Activated naive CD8-positive, alpha-beta T cell (primary cell): ENCODE results near the gene GNB1.

Experiments
- H3K27ac Mint-ChIP-seq: one replicate; pipeline ENCODE4 v1.8.0; 2021; ENCODE audit warnings: mixed read lengths
- H3K27me3 Mint-ChIP-seq: one replicate; pipeline ENCODE4 v1.8.0; 2021; ENCODE audit warnings: mixed read lengths
- H3K36me3 Mint-ChIP-seq: one replicate; pipeline ENCODE4 v1.8.0; 2021; ENCODE audit warnings: mixed read lengths
- H3K4me1 Mint-ChIP-seq: one replicate; pipeline ENCODE4 v1.8.0; 2021; ENCODE audit warnings: low read depth, mixed read lengths
- H3K4me3 Mint-ChIP-seq: one replicate; pipeline ENCODE4 v1.8.0; 2021; ENCODE audit warnings: mild to moderate bottlenecking, mixed read lengths
- H3K9me3 Mint-ChIP-seq: one replicate; pipeline ENCODE4 v1.8.0; 2021; ENCODE audit warnings: low read depth, mixed read lengths

The GNB1 gene

DNA sequence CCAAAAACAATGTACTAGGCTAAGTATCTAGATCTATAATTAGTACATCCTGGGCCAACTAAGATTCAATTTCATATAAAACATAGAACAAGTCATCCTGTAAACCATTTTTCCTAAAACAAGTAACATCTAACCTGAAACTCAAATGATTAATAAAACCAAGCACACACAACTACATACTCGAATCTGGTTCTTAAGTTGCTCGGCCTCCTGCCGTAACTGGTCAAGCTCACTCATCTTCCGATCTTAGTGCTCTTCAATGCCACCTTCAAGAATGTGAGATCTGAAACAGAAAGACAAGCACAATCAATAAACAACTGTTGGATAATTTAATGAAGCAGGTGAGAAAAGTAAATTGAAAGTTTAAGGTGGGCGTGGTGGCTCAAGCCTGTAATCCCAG is 65.7 kb downstream of the GNB1 start:
- Mint-ChIP-seq H3K4me3 (no peak overlapping the region), H3K27ac (peak overlapping the region; percentile 30), H3K4me1 (peaks cover 32% of the 10 kb centered on the region), H3K9me3 (no peaks in the 10 kb centered on the region), H3K27me3 (no peaks in the 10 kb centered on the region), H3K36me3 (no peaks in the 10 kb centered on the region)

DNA sequence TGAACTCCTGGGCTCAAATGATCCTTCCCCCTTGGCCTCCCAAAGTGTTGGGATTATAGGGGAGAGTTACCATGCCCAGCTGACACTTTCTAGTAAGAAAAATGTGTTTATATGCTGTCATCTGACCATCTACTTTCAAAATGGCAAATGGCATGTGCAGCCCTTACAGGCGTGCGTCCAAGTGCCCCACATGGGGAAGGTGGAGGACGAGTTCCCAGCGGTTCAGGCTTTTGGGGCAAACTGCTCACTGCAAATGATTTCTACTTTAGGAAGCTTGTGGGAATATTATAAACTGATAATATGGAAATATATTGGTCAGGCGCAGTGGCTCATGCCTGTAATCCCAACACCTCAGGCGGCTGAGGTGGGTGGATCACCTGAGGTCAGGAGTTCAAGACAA is 71.1 kb downstream of the GNB1 start:
- no peaks in the 10 kb centered on the region for H3K36me3 Mint-ChIP-seq

DNA sequence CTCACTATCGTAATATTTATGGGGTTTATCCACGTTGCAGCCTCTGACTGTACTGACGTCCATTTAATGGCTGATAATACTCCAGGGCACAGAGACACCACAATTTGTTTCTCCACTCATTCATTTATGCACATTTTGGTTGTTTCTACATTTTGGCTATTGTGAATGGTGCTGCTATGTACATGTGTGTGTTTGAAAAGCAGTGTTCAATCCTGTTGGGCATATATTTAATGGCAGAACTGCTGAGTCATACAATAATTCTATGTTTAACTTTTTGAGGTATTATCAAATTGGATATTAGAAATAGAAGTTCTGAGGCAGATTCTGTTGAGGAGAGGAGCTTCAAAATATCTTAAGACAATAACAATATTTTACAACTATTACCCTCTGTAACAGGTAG is 73.7 kb downstream of the GNB1 start:
- Mint-ChIP-seq H3K9me3 (no peaks in the 10 kb centered on the region), H3K27ac (peak overlapping the region; percentile 34), H3K4me3 (no peak overlapping the region), H3K27me3 (no peaks in the 10 kb centered on the region), H3K4me1 (no peaks in the 10 kb centered on the region), H3K36me3 (no peaks in the 10 kb centered on the region)

More for the DNA sequence above, 71.1 kb downstream of the GNB1 start:
- no peaks in the 10 kb centered on the region for H3K9me3 Mint-ChIP-seq
- H3K4me3 Mint-ChIP-seq, result no peak overlapping the region
- H3K4me1 Mint-ChIP-seq, result peaks cover 6% of the 10 kb centered on the region
- H3K27me3 Mint-ChIP-seq, result no peaks in the 10 kb centered on the region
- no peak overlapping the region for H3K27ac Mint-ChIP-seq

DNA sequence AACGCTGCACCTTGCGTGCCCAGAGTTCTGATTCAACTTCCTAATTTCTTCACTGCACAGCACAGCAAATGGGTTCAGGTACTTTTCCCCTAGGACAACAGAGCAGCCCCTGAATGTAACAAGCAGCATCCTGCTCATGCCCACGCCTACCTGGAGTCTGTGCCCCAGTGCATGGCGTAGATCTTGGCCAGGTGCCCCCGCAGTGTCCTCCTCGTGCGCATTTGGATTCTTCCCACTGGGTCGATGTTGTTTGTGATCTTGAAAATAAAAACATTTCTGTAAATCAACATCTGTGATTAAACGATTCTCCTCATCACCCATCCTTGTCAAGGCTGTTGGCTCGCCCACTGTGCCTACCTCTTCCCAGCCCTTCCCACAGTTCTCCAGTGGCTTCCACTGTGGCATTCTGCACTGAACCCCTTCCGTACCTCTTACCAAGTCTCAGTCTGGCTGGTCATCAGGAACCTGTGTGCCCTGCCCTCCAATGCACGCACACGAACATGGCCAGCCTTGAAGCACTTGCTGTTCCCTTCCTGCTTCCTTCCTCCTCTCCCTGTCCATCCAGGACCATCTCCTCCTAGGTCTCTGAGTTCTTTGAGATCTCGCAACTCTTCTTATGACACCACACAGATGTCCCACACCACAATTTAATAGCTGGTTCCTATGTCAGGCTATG is 75.1 kb downstream of the GNB1 start:
- H3K9me3 Mint-ChIP-seq, result no peaks in the 10 kb centered on the region
- H3K4me3 Mint-ChIP-seq, result no peak overlapping the region
- H3K4me1 Mint-ChIP-seq, result no peaks in the 10 kb centered on the region
- no peaks in the 10 kb centered on the region for H3K27me3 Mint-ChIP-seq
- peak overlapping the region; percentile 72 for H3K27ac Mint-ChIP-seq
- H3K36me3 Mint-ChIP-seq, result no peaks in the 10 kb centered on the region

DNA sequence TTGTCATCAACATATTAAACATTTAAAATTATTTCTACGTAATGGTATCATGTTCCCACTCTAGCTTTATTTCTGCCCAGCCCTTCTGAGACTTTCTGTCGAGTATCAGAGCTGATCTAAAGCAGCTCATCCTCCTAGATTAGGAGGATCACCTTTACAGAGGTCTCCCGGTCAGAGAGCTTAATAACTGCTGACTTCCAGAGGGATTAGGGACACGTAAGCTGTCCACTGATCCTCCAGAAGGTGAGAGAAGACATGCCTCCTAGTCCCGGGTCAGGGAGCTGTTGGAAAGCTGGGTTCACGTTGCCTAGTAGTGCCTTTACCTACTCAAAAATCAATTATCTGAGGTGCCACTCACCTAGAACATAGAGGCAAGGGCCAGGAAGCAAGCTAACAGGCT is 81.4 kb downstream of the GNB1 start:
- Mint-ChIP-seq H3K27me3 (no peaks in the 10 kb centered on the region), H3K27ac (peak overlapping the region; percentile 34), H3K4me3 (no peak overlapping the region), H3K9me3 (no peaks in the 10 kb centered on the region), H3K36me3 (no peaks in the 10 kb centered on the region), H3K4me1 (peaks cover 4% of the 10 kb centered on the region)

DNA sequence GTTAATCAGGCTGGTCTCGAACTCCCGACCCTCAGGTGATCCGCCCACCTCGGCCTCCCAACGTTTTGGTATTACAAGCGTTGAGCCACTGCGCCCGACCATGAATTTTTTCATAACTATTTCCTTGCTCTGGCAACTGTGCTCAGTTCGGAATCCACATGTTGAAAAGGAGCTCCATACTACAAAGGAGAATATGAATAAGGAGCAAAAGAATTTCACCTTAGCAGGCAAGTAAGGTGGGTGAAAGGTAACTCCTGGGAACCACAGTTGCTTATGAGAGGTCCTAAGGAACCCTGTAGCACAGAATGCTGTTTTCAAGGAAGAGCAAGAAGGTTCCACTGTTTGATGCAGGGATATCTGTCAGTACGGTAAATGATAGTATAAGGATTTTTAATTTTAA is 82.7 kb downstream of the GNB1 start:
- H3K27me3 Mint-ChIP-seq, result no peaks in the 10 kb centered on the region
- H3K9me3 Mint-ChIP-seq, result no peaks in the 10 kb centered on the region
- H3K36me3 Mint-ChIP-seq, result peaks cover 2% of the 10 kb centered on the region
- no peak overlapping the region for H3K27ac Mint-ChIP-seq
- H3K4me3 Mint-ChIP-seq, result no peak overlapping the region
- H3K4me1 Mint-ChIP-seq, result peaks cover 4% of the 10 kb centered on the region

DNA sequence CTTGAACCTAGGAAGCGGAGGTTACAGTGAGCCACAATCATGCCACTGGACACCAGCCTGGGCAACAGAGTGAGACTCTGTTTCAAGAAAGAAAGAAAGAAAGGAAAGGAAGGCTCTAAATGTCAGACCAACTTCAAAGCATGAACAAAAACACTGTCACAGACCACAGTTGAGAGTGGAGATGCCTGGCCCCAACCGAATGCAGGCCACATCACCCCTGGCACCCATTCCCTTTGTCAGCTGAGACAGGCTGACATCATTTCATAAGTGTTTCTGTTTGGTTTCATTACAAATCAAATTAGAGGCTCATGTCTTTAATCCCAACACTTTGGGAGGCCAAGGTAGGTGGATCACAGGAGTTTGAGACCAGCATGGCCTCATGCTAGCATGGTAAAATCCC is 84.0 kb downstream of the GNB1 start:
- Mint-ChIP-seq H3K27me3 (no peaks in the 10 kb centered on the region), H3K36me3 (peaks cover 4% of the 10 kb centered on the region), H3K27ac (peak overlapping the region; percentile 16), H3K4me1 (peaks cover 10% of the 10 kb centered on the region), H3K9me3 (no peaks in the 10 kb centered on the region), H3K4me3 (no peak overlapping the region)

DNA sequence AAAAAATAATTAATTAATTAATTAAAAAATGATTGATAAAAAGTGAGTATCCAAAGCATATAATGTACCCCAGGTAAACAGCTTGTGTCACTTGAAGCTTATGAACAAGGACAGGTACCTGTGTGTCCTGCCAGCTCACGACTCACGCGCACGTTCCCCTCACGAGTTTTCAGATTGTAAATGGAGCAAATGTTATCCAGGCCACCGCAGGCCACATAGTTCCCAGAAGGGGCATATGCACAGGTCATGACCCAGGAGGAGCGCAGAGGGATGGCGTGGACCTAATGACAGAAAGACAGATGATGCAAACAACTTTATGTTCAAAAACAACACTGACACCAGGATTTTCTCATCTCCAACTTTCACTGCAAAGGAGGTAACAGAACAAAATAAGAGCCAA is 86.6 kb downstream of the GNB1 start:
- H3K4me1 Mint-ChIP-seq, result peaks cover 17% of the 10 kb centered on the region

DNA sequence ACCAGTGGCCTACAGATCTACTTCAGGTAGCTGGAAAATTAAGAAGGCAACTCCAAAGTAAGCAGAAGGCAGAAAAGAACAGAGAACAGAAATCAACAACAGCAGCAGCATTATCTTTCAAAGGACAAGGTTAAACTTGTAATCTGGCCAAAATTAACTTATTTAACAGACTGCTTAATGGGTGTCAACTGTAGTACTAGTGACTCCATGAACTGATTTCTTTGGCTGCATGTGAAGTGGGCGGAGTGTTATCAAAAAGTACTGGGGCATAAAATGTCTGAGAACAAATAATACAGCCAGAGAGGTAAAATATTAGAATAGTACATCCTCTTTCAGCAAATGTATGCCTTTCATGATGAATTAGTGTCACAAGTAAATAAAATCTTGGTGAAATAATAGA is 88.0 kb downstream of the GNB1 start:
- Mint-ChIP-seq H3K27ac (no peak overlapping the region), H3K4me1 (peaks cover 15% of the 10 kb centered on the region), H3K27me3 (no peaks in the 10 kb centered on the region), H3K9me3 (no peaks in the 10 kb centered on the region), H3K4me3 (no peak overlapping the region), H3K36me3 (peaks cover 4% of the 10 kb centered on the region)

More for the DNA sequence above, 86.6 kb downstream of the GNB1 start:
- H3K36me3 Mint-ChIP-seq, result peaks cover 4% of the 10 kb centered on the region
- H3K9me3 Mint-ChIP-seq, result no peaks in the 10 kb centered on the region
- H3K27ac Mint-ChIP-seq, result no peak overlapping the region
- no peak overlapping the region for H3K4me3 Mint-ChIP-seq
- H3K27me3 Mint-ChIP-seq, result no peaks in the 10 kb centered on the region

DNA sequence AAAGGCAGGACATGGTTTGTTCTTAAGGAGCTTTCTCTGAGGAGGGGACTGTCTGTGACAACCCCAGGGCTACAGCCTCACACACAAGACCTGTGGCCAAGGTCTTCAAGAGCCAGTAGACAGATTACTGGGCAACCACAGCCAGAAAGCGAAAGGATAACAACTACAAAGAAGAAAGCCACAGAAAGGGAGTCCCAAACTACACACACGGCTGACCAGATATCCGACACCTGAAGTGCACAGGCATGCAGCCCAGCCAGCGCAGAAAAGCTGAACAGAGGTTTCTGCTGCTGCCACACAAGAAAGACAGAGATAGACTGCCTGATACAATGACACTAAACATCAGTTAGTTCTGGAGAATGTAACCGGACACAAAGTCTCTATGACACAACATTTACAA is 91.2 kb downstream of the GNB1 start:
- no peak overlapping the region for H3K27ac Mint-ChIP-seq

DNA sequence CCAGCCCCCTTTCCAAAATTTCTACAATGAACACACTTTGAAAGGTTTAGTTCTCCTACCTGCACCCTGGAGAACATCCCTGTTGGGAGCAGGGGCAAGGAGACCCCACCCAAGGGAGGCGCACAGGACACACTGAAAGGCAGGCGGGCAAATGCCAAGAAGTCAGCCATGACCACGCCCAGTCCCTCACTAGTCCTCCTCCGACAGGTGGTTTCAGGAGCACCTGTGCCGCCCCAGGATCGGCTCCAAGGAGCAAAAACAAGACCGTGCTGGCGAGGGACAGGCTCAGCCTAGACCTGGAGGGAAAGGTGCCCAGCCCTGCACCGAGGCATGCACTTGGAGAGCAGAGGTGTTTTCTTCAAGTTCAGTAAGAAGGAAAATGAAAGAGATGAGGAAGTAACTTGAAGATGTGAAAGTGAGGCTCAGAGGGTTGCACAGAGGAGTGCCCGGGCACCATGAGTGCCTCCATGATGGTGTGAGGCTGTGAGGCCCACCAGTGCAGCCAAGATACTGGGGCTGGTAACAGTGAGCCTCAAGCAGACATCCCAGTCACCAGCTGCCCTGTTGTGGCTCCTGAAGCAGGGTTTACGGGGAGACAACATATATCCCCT is 93.1 kb downstream of the GNB1 start:
- Mint-ChIP-seq H3K4me1 (peaks cover 18% of the 10 kb centered on the region), H3K36me3 (peaks cover 2% of the 10 kb centered on the region), H3K27me3 (no peaks in the 10 kb centered on the region), H3K9me3 (no peaks in the 10 kb centered on the region), H3K4me3 (no peak overlapping the region), H3K27ac (no peak overlapping the region)

More for the DNA sequence above, 91.2 kb downstream of the GNB1 start:
- Mint-ChIP-seq H3K36me3 (peaks cover 4% of the 10 kb centered on the region), H3K4me1 (peaks cover 17% of the 10 kb centered on the region), H3K4me3 (no peak overlapping the region), H3K9me3 (no peaks in the 10 kb centered on the region), H3K27me3 (no peaks in the 10 kb centered on the region)

DNA sequence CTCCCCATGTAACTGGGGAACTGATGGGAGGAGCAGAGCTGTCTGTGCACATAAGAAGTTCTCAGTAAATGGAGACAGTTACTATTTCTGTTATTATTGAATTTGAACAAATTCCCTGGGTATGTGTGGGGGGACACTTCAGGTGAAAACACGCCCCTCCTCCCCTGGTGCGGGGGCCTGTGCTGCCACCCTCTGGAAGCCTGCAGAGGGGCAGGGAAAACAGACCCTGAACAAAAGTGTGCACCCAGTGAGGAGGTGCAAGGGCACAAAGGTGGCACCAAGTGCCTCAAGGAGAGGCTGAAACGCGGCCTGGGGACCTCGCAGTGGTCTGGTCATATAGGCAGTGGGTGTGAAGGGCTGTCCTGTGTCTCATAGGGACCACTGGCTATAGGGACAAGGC is 94.4 kb downstream of the GNB1 start:
- Mint-ChIP-seq H3K36me3 (no peaks in the 10 kb centered on the region), H3K27ac (peak overlapping the region; percentile 16), H3K27me3 (no peaks in the 10 kb centered on the region), H3K9me3 (no peaks in the 10 kb centered on the region), H3K4me1 (peaks cover 9% of the 10 kb centered on the region), H3K4me3 (no peak overlapping the region)

DNA sequence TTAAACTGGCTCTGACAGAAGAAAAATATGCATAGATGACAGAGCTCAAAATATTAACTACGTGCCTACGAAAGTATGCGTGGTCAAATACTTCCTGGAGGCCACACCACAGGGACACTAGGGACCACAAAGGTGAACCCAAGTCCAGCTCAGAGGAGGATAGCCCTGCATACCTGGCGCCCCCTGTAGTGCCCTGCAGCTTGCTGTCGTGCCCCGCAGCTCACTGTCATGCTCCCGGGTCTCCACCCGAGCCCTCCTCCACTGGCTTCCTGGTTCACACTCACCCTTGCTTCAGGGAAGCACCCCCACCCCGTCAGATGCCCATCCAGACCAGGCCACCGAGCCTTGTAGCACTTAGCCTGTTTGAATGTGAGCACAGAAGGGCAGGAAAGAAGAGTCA is 95.9 kb downstream of the GNB1 start:
- H3K9me3 Mint-ChIP-seq, result no peaks in the 10 kb centered on the region
- no peak overlapping the region for H3K27ac Mint-ChIP-seq
- H3K36me3 Mint-ChIP-seq, result no peaks in the 10 kb centered on the region
- H3K4me3 Mint-ChIP-seq, result no peak overlapping the region
- H3K4me1 Mint-ChIP-seq, result peaks cover 6% of the 10 kb centered on the region
- H3K27me3 Mint-ChIP-seq, result no peaks in the 10 kb centered on the region

DNA sequence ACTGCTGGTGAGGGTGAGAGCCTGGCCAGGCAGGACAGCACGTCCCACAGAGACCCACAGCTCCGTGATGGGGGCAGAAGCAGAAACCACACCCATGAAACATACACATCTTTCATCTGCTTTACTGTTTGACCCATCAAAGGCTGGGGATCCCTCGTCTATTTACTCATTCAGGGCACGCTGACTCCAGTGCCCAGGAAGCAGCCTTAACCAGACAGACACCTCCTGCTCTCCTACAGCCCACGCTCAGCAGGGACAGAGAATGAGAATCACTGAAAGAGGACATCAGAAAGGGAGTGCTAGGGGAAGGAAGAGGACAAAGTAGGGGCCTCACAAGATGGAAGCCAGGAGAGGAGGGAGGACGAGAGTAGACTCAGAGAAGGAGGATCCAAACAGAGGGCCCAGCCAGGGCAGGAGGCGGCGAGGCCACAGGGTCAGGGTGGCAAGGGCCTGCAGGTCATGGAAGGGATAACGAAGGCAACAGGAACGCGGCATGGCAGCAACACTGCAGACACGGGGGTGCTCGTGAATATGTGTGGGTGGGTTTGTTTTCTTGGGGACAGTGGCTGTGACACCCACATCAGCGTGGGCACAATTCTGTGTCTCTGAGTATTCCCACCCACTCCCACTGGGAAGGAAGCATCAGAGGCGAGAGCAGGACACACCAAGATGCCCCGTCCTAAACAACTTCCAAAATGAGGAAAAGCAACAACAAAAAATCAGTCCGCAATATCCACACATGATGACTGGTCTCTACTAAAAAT is 97.2 kb downstream of the GNB1 start:
- Mint-ChIP-seq H3K36me3 (no peaks in the 10 kb centered on the region), H3K9me3 (no peaks in the 10 kb centered on the region), H3K27ac (peak overlapping the region; percentile 54), H3K4me1 (peaks cover 6% of the 10 kb centered on the region), H3K27me3 (no peaks in the 10 kb centered on the region), H3K4me3 (no peak overlapping the region)

DNA sequence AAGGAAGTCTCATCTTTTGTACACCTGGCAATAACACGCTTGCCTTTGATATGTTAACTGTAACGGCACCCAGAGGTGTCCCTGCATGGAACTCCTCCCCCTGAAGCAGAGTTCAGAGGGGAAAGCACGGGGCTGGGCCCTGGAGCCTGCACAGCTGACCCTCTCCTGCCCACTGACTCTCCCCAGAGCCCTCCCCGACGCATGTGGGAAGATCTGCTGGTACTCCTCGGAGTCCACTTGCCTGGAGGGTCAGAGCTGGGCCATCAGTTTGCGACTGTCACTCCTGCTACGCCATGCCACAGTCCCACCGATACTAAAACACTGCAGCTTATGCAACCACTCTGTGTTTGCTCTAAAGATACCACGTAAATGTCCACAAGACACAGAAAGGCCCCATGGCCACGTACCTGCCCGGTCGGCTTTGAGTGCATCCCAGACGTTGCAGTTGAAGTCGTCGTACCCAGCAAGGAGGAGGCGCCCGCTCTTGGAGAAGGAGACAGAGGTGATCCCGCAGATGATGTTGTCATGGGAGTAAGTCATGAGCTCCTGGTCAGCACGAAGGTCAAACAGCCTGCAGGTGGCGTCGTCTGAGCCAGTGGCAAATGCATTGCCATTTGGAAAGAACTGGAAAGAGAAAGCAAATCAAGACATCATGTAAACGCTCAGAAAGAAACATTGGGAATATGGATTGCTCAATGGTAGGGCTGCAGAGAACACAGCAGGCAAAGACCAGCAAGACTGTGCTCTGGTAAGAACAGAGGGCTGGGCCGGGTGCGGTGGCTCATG is 102.0 kb downstream of the GNB1 start:
- peaks cover 4% of the 10 kb centered on the region for H3K4me1 Mint-ChIP-seq
- H3K36me3 Mint-ChIP-seq, result no peaks in the 10 kb centered on the region
- no peaks in the 10 kb centered on the region for H3K9me3 Mint-ChIP-seq
- no peak overlapping the region for H3K4me3 Mint-ChIP-seq
- no peaks in the 10 kb centered on the region for H3K27me3 Mint-ChIP-seq
- H3K27ac Mint-ChIP-seq, result no peak overlapping the region
